Breast epithelium (tissue), 4 donors: ENCODE results near the gene VAC14. TPM values are rescaled to one million over a fixed set of nuclear protein-coding genes. Genes with fewer than 3 reads are reported as not detected.
A peak's percentile ranks its signal among the peaks of the same experiment; 100 is the strongest.
"Not testable (repeated sequence)": the region's sequence is repeated elsewhere in the genome, so short reads cannot be mapped to it uniquely, and the experiment has no call there.

Experiments
- DNase-seq, 2 donors: peaks; one replicate each; pipeline ENCODE4 v3.0.0-alpha.2; 2019; ENCODE audit warnings: low spot score in 2 of 2
- H3K27ac ChIP-seq, 2 donors: fragments of 200-600 bp; sonication (generic) in 1 of 2; one replicate each; pipeline ENCODE4 v1.5.1; 2016 to 2019; ENCODE audit warnings: mild to moderate bottlenecking in 1 of 2
- H3K27me3 ChIP-seq, 2 donors: fragments of 200-600 bp; sonication (generic) in 1 of 2; one replicate each; pipeline versions ENCODE4 v1.5.1 to v1.6.0; 2017 to 2019; ENCODE audit warnings: control low read depth in 1 of 2, mild to moderate bottlenecking in 1 of 2
- H3K36me3 ChIP-seq: fragments of 200-600 bp; one replicate; pipeline ENCODE4 v1.5.1; 2019
- H3K4me1 ChIP-seq, 2 donors: fragments of 200-600 bp; sonication (generic); one replicate each; pipeline ENCODE4 v1.5.1; 2016 to 2019; ENCODE audit warnings: control low read depth in 1 of 2
- H3K4me3 ChIP-seq, 3 donors: fragments of 200-600 bp; sonication (generic); 1 replicate in 2 of 3; 2 replicates in 1 of 3; pipeline ENCODE4 v1.5.1; 2016 to 2019; ENCODE audit warnings: mild to moderate bottlenecking in 3 of 3, moderate library complexity in 2 of 3
- H3K9me3 ChIP-seq, 2 donors: fragments of 200-600 bp; sonication (generic) in 1 of 2; one replicate each; pipeline ENCODE4 v1.5.1; 2016 to 2019; ENCODE audit warnings: control low read depth in 1 of 2
- CTCF ChIP-seq, 3 donors: fragments of 450-650 bp; IDR thresholded peaks; one replicate each; pipeline ENCODE4 v1.5.1; 2016 to 2017; ENCODE audit warnings: antibody characterized with exemption in 3 of 3, mild to moderate bottlenecking in 3 of 3, moderate library complexity in 3 of 3
- POLR2A ChIP-seq: fragments of 450-650 bp; IDR thresholded peaks from one replicate; pipeline ENCODE4 v1.6.1; 2016; ENCODE audit warnings: antibody characterized with exemption, mild to moderate bottlenecking, moderate library complexity
- POLR2AphosphoS5 ChIP-seq, 3 donors: sonication (generic); formaldehyde crosslinking; IDR thresholded peaks; one replicate each; pipeline ENCODE4 v1.6.1; 2017; ENCODE audit warnings: antibody characterized with exemption in 3 of 3
- intact Hi-C: fragments of 100-400 bp; cut with DNase I; formaldehyde crosslinking; loops from one replicate; pipeline ENCODE4 v1.15.1; 2023; ENCODE audit warnings: low total_unique reads
- total RNA-seq, 3 donors: library from RNA; depleted of rRNA; stranded (reverse); fragments of >200 nt; gene quantifications; one replicate each; pipeline ENCODE4 v1.1.0, GENCODE V29; 2016

VAC14 gene
- total RNA-seq, result 10 to 100 TPM; 26.7 to 29.4 (median 28.5) TPM

- peak within 1 kb of the TSS; percentile 93 to 99 (median 94) for H3K4me3 ChIP-seq
- intact Hi-C loops, result no loop called here
- no peaks in the 10 kb centered on the region for H3K36me3 ChIP-seq
- peak; percentile 72 to 77 (median 72) for TF ChIP-seq POLR2AphosphoS5 (IDR thresholded peaks at IDR 0.05)
- TF ChIP-seq CTCF (IDR thresholded peaks at IDR 0.05), result no peak
- TF ChIP-seq POLR2A, result no peak
- H3K27ac ChIP-seq, result peak within 1 kb of the TSS; percentile 66 to 69
- no peaks in the 10 kb centered on the region for H3K9me3 ChIP-seq
- peak; percentile 93 to 95 for DNase-seq
- H3K27me3 ChIP-seq, result no peaks in the 10 kb centered on the region
- H3K4me1 ChIP-seq, result peaks cover 0 to 8% of the 10 kb centered on the region in 2 donors
These were observed at the start of gene VAC14 for GRCh38 chr16:70800781-70801480. Gene VAC14 (minus strand): TSS chr16:70801158. CDS start chr16:70800900, 258 bp downstream.

GRCh38 chr16:70823498-70824118 is 22.6 kb upstream of the VAC14 start:
- H3K27ac ChIP-seq, DNase-seq, H3K36me3 ChIP-seq, H3K9me3 ChIP-seq, H3K4me3 ChIP-seq, H3K27me3 ChIP-seq, intact Hi-C loops, H3K4me1 ChIP-seq: not testable (repeated sequence)

- H3K4me3 ChIP-seq, H3K9me3 ChIP-seq, H3K4me1 ChIP-seq, DNase-seq, H3K36me3 ChIP-seq, H3K27me3 ChIP-seq, intact Hi-C loops, H3K27ac ChIP-seq: not testable (repeated sequence)
These were observed 21.8 kb upstream of the VAC14 start for GRCh38 chr16:70822734-70823133.

GRCh38 chr16:70818088-70818487 is 17.1 kb upstream of the VAC14 start:
- H3K27me3 ChIP-seq, H3K4me3 ChIP-seq, H3K27ac ChIP-seq, H3K36me3 ChIP-seq, H3K4me1 ChIP-seq, H3K9me3 ChIP-seq, DNase-seq, intact Hi-C loops: not testable (repeated sequence)

- intact Hi-C loops, result no loop called here
- Histone ChIP-seq H3K4me3 (no peak overlapping the region), H3K36me3 (no peaks in the 10 kb centered on the region), H3K27ac (no peak overlapping the region), H3K27me3 (no peaks in the 10 kb centered on the region), H3K9me3 (no peaks in the 10 kb centered on the region), H3K4me1 (no peaks in the 10 kb centered on the region)
- TF ChIP-seq CTCF (IDR thresholded peaks at IDR 0.05) (no peak), POLR2A (no peak), POLR2AphosphoS5 (IDR thresholded peaks at IDR 0.05) (no peak)
- DNase-seq, result no peak
These were observed 8.6 kb upstream of the VAC14 start for GRCh38 chr16:70809392-70810060.

GRCh38 chr16:70808371-70808770 is 7.4 kb upstream of the VAC14 start:
- Histone ChIP-seq H3K36me3 (no peaks in the 10 kb centered on the region), H3K4me1 (no peaks in the 10 kb centered on the region), H3K27ac (no peak overlapping the region), H3K27me3 (no peaks in the 10 kb centered on the region), H3K4me3 (no peak overlapping the region), H3K9me3 (no peaks in the 10 kb centered on the region)
- TF ChIP-seq POLR2A, result no peak
- TF ChIP-seq CTCF (IDR thresholded peaks at IDR 0.05), result no peak
- no peak for TF ChIP-seq POLR2AphosphoS5 (IDR thresholded peaks at IDR 0.05)
- no peak for DNase-seq
- intact Hi-C loops, result no loop called here
